Measurements from ENCODE around the gene AGAP2.

DNA sequence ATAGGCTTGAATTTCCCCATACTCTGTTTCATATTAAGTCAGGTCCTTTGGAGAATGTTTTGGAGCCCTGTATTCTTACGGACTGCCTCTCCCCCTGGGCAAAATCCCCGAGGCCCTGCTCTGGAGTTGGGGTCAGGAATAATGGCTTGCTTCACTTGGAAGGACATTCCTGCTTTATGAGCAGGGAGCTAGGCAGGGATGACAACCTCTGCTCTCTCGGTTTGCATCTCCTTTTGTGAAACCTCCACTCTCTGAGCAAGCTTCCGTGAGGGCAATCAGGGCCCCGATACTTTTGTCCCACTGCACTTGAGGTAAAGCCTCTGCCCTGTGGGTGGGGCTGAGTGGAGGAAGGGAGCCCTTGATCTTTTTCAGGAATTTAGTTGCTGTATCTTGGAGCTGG is 25.3 kb downstream of the AGAP2 start:
- TF ChIP-seq, protein P1, sequence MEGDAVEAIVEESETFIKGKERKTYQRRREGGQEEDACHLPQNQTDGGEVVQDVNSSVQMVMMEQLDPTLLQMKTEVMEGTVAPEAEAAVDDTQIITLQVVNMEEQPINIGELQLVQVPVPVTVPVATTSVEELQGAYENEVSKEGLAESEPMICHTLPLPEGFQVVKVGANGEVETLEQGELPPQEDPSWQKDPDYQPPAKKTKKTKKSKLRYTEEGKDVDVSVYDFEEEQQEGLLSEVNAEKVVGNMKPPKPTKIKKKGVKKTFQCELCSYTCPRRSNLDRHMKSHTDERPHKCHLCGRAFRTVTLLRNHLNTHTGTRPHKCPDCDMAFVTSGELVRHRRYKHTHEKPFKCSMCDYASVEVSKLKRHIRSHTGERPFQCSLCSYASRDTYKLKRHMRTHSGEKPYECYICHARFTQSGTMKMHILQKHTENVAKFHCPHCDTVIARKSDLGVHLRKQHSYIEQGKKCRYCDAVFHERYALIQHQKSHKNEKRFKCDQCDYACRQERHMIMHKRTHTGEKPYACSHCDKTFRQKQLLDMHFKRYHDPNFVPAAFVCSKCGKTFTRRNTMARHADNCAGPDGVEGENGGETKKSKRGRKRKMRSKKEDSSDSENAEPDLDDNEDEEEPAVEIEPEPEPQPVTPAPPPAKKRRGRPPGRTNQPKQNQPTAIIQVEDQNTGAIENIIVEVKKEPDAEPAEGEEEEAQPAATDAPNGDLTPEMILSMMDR (optimal IDR thresholded peaks at IDR 0.05 in 1 of 3, IDR thresholded peaks at IDR 0.05 in 1 of 3, conservative IDR thresholded peaks at IDR 0.05 in 1 of 3; ENCODE audit: extremely low read depth in 1 of 3, insufficient read depth in 2 of 3, low read length in 3 of 3): no peak
- TF ChIP-seq EZH2 (IDR thresholded peaks at IDR 0.05; ENCODE audit: low read length): no peak
